Measurements from ENCODE around the gene DNPEP.

Gene DNPEP

GRCh38 chr2:219419012-219419324, 31.3 kb upstream of the DNPEP start:
- no peaks in the 10 kb centered on the region for H3K9me3 ChIP-seq (ENCODE audit: control insufficient read depth in 2 of 2, low read length in 2 of 2)
- no peaks in the 10 kb centered on the region for H3K4me1 ChIP-seq (ENCODE audit: control insufficient read depth in 2 of 2, insufficient read depth in 2 of 2, low read length in 2 of 2)
- H3K4me3 ChIP-seq (ENCODE audit: low read length in 2 of 2), result peak overlapping the region; percentile 23 to 45
- H3K36me3 ChIP-seq (ENCODE audit: control insufficient read depth in 2 of 2, insufficient read depth in 2 of 2, low read length in 2 of 2), result no peaks in the 10 kb centered on the region
- peak overlapping the region; percentile 55 to 63 for H3K27ac ChIP-seq (ENCODE audit: low read depth in 2 of 2, low read length in 2 of 2)
- peaks cover 2 to 17% of the 10 kb centered on the region in 2 donors for H3K27me3 ChIP-seq (ENCODE audit: control insufficient read depth in 2 of 2, insufficient read depth in 2 of 2, low read length in 2 of 2)
- H3K9ac ChIP-seq (ENCODE audit: low read depth in 1 of 2, low read length in 2 of 2), result peak overlapping the region in 1 of 2 donors; percentile 38

- peaks cover 2 to 17% of the 10 kb centered on the region in 2 donors for H3K27me3 ChIP-seq (ENCODE audit: control insufficient read depth in 2 of 2, insufficient read depth in 2 of 2, low read length in 2 of 2)
- peak within 1 kb of the TSS; percentile 32 to 38 for H3K9ac ChIP-seq (ENCODE audit: low read depth in 1 of 2, low read length in 2 of 2)
- H3K4me1 ChIP-seq (ENCODE audit: control insufficient read depth in 2 of 2, insufficient read depth in 2 of 2, low read length in 2 of 2), result no peaks in the 10 kb centered on the region
- H3K36me3 ChIP-seq (ENCODE audit: control insufficient read depth in 2 of 2, insufficient read depth in 2 of 2, low read length in 2 of 2), result no peaks in the 10 kb centered on the region
- peak within 1 kb of the TSS; percentile 23 to 45 for H3K4me3 ChIP-seq (ENCODE audit: low read length in 2 of 2)
- no peaks in the 10 kb centered on the region for H3K9me3 ChIP-seq (ENCODE audit: control insufficient read depth in 2 of 2, low read length in 2 of 2)
- peak within 1 kb of the TSS; percentile 55 to 63 for H3K27ac ChIP-seq (ENCODE audit: low read depth in 2 of 2, low read length in 2 of 2)
Measured at GRCh38 chr2:219418155-219419011, 30.7 kb upstream of the DNPEP start, which contains the start of gene DES. Gene DES, plus strand, starts transcription at chr2:219418377. Its CDS starts 86 bp downstream, at chr2:219418463.

- Histone ChIP-seq H3K4me3 (ENCODE audit: low read length in 2 of 2) (no peak overlapping the region), H3K4me1 (ENCODE audit: control insufficient read depth in 2 of 2, insufficient read depth in 2 of 2, low read length in 2 of 2) (no peaks in the 10 kb centered on the region), H3K9ac (ENCODE audit: low read depth in 1 of 2, low read length in 2 of 2) (no peak overlapping the region), H3K27me3 (ENCODE audit: control insufficient read depth in 2 of 2, insufficient read depth in 2 of 2, low read length in 2 of 2) (peaks cover 2 to 17% of the 10 kb centered on the region in 2 donors), H3K9me3 (ENCODE audit: control insufficient read depth in 2 of 2, low read length in 2 of 2) (peaks cover 0 to under 1% of the 10 kb centered on the region in 2 donors), H3K27ac (ENCODE audit: low read depth in 2 of 2, low read length in 2 of 2) (peak overlapping the region; percentile 37 to 63), H3K36me3 (ENCODE audit: control insufficient read depth in 2 of 2, insufficient read depth in 2 of 2, low read length in 2 of 2) (no peaks in the 10 kb centered on the region)
Measured at GRCh38 chr2:219417374-219417773, 29.7 kb upstream of the DNPEP start.

- H3K4me3 ChIP-seq (ENCODE audit: low read length in 2 of 2), result no peak overlapping the region
- no peak overlapping the region for H3K27ac ChIP-seq (ENCODE audit: low read depth in 2 of 2, low read length in 2 of 2)
- H3K27me3 ChIP-seq (ENCODE audit: control insufficient read depth in 2 of 2, insufficient read depth in 2 of 2, low read length in 2 of 2), result peaks cover 2 to 17% of the 10 kb centered on the region in 2 donors
- H3K9ac ChIP-seq (ENCODE audit: low read depth in 1 of 2, low read length in 2 of 2), result no peak overlapping the region
- no peaks in the 10 kb centered on the region for H3K36me3 ChIP-seq (ENCODE audit: control insufficient read depth in 2 of 2, insufficient read depth in 2 of 2, low read length in 2 of 2)
- peaks cover 0 to 2% of the 10 kb centered on the region in 2 donors for H3K9me3 ChIP-seq (ENCODE audit: control insufficient read depth in 2 of 2, low read length in 2 of 2)
- H3K4me1 ChIP-seq (ENCODE audit: control insufficient read depth in 2 of 2, insufficient read depth in 2 of 2, low read length in 2 of 2), result no peaks in the 10 kb centered on the region
Measured at GRCh38 chr2:219416938-219417337, 29.2 kb upstream of the DNPEP start.

- Histone ChIP-seq H3K27me3 (ENCODE audit: control insufficient read depth in 2 of 2, insufficient read depth in 2 of 2, low read length in 2 of 2) (peaks cover 2 to 17% of the 10 kb centered on the region in 2 donors), H3K9ac (ENCODE audit: low read depth in 1 of 2, low read length in 2 of 2) (no peak overlapping the region), H3K4me3 (ENCODE audit: low read length in 2 of 2) (no peak overlapping the region), H3K4me1 (ENCODE audit: control insufficient read depth in 2 of 2, insufficient read depth in 2 of 2, low read length in 2 of 2) (no peaks in the 10 kb centered on the region), H3K27ac (ENCODE audit: low read depth in 2 of 2, low read length in 2 of 2) (no peak overlapping the region), H3K36me3 (ENCODE audit: control insufficient read depth in 2 of 2, insufficient read depth in 2 of 2, low read length in 2 of 2) (no peaks in the 10 kb centered on the region), H3K9me3 (ENCODE audit: control insufficient read depth in 2 of 2, low read length in 2 of 2) (peaks cover 0 to 2% of the 10 kb centered on the region in 2 donors)
Measured at GRCh38 chr2:219416235-219416602, 28.5 kb upstream of the DNPEP start.

GRCh38 chr2:219415580-219416234, 28.0 kb upstream of the DNPEP start:
- H3K4me1 ChIP-seq (ENCODE audit: control insufficient read depth in 2 of 2, insufficient read depth in 2 of 2, low read length in 2 of 2), result no peaks in the 10 kb centered on the region
- no peak overlapping the region for H3K9ac ChIP-seq (ENCODE audit: low read depth in 1 of 2, low read length in 2 of 2)
- H3K4me3 ChIP-seq (ENCODE audit: low read length in 2 of 2), result no peak overlapping the region
- H3K27ac ChIP-seq (ENCODE audit: low read depth in 2 of 2, low read length in 2 of 2), result peak overlapping the region in 1 of 2 donors; percentile 32
- no peaks in the 10 kb centered on the region for H3K36me3 ChIP-seq (ENCODE audit: control insufficient read depth in 2 of 2, insufficient read depth in 2 of 2, low read length in 2 of 2)
- peaks cover 0 to 2% of the 10 kb centered on the region in 2 donors for H3K9me3 ChIP-seq (ENCODE audit: control insufficient read depth in 2 of 2, low read length in 2 of 2)
- H3K27me3 ChIP-seq (ENCODE audit: control insufficient read depth in 2 of 2, insufficient read depth in 2 of 2, low read length in 2 of 2), result peaks cover 2 to 17% of the 10 kb centered on the region in 2 donors

- peak overlapping the region in 1 of 2 donors; percentile 32 for H3K27ac ChIP-seq (ENCODE audit: low read depth in 2 of 2, low read length in 2 of 2)
- no peak overlapping the region for H3K9ac ChIP-seq (ENCODE audit: low read depth in 1 of 2, low read length in 2 of 2)
- no peak overlapping the region for H3K4me3 ChIP-seq (ENCODE audit: low read length in 2 of 2)
- no peaks in the 10 kb centered on the region for H3K36me3 ChIP-seq (ENCODE audit: control insufficient read depth in 2 of 2, insufficient read depth in 2 of 2, low read length in 2 of 2)
- H3K4me1 ChIP-seq (ENCODE audit: control insufficient read depth in 2 of 2, insufficient read depth in 2 of 2, low read length in 2 of 2), result no peaks in the 10 kb centered on the region
- peaks cover 0 to 2% of the 10 kb centered on the region in 2 donors for H3K9me3 ChIP-seq (ENCODE audit: control insufficient read depth in 2 of 2, low read length in 2 of 2)
- H3K27me3 ChIP-seq (ENCODE audit: control insufficient read depth in 2 of 2, insufficient read depth in 2 of 2, low read length in 2 of 2), result peaks cover 0 to 17% of the 10 kb centered on the region in 2 donors
Measured at GRCh38 chr2:219414857-219415256, 27.1 kb upstream of the DNPEP start.

- Histone ChIP-seq H3K9ac (ENCODE audit: low read depth in 1 of 2, low read length in 2 of 2) (no peak overlapping the region), H3K4me1 (ENCODE audit: control insufficient read depth in 2 of 2, insufficient read depth in 2 of 2, low read length in 2 of 2) (no peaks in the 10 kb centered on the region), H3K27ac (ENCODE audit: low read depth in 2 of 2, low read length in 2 of 2) (no peak overlapping the region), H3K27me3 (ENCODE audit: control insufficient read depth in 2 of 2, insufficient read depth in 2 of 2, low read length in 2 of 2) (peaks cover 0 to 1% of the 10 kb centered on the region in 2 donors), H3K36me3 (ENCODE audit: control insufficient read depth in 2 of 2, insufficient read depth in 2 of 2, low read length in 2 of 2) (no peaks in the 10 kb centered on the region), H3K9me3 (ENCODE audit: control insufficient read depth in 2 of 2, low read length in 2 of 2) (peaks cover 0 to 2% of the 10 kb centered on the region in 2 donors), H3K4me3 (ENCODE audit: low read length in 2 of 2) (no peak overlapping the region)
Measured at GRCh38 chr2:219410390-219410789, 22.7 kb upstream of the DNPEP start.

GRCh38 chr2:219409619-219410018, 21.9 kb upstream of the DNPEP start:
- Histone ChIP-seq H3K9me3 (ENCODE audit: control insufficient read depth in 2 of 2, low read length in 2 of 2) (peaks cover 0 to 2% of the 10 kb centered on the region in 2 donors), H3K9ac (ENCODE audit: low read depth in 1 of 2, low read length in 2 of 2) (no peak overlapping the region), H3K27ac (ENCODE audit: low read depth in 2 of 2, low read length in 2 of 2) (peak overlapping the region in 1 of 2 donors; percentile 56), H3K36me3 (ENCODE audit: control insufficient read depth in 2 of 2, insufficient read depth in 2 of 2, low read length in 2 of 2) (no peaks in the 10 kb centered on the region), H3K4me3 (ENCODE audit: low read length in 2 of 2) (no peak overlapping the region), H3K27me3 (ENCODE audit: control insufficient read depth in 2 of 2, insufficient read depth in 2 of 2, low read length in 2 of 2) (peaks cover 0 to 1% of the 10 kb centered on the region in 2 donors), H3K4me1 (ENCODE audit: control insufficient read depth in 2 of 2, insufficient read depth in 2 of 2, low read length in 2 of 2) (no peaks in the 10 kb centered on the region)

- Histone ChIP-seq H3K27me3 (ENCODE audit: control insufficient read depth in 2 of 2, insufficient read depth in 2 of 2, low read length in 2 of 2) (peaks cover 0 to 1% of the 10 kb centered on the region in 2 donors), H3K27ac (ENCODE audit: low read depth in 2 of 2, low read length in 2 of 2) (peak overlapping the region in 1 of 2 donors; percentile 56), H3K4me3 (ENCODE audit: low read length in 2 of 2) (no peak overlapping the region), H3K9ac (ENCODE audit: low read depth in 1 of 2, low read length in 2 of 2) (no peak overlapping the region), H3K36me3 (ENCODE audit: control insufficient read depth in 2 of 2, insufficient read depth in 2 of 2, low read length in 2 of 2) (no peaks in the 10 kb centered on the region), H3K9me3 (ENCODE audit: control insufficient read depth in 2 of 2, low read length in 2 of 2) (peaks cover 0 to 2% of the 10 kb centered on the region in 2 donors), H3K4me1 (ENCODE audit: control insufficient read depth in 2 of 2, insufficient read depth in 2 of 2, low read length in 2 of 2) (no peaks in the 10 kb centered on the region)
Measured at GRCh38 chr2:219408631-219409030, 20.9 kb upstream of the DNPEP start.

All from mucosa of rectum (tissue), 2 donors.